T-helper 2 cell treated with Interferon-gamma antibody and Interleukin-4, amounts not matched to agents 5 μg/mL and 100 μg/mL, for 36 hours (primary cell): Measurements from ENCODE around the gene SERINC4.
"Not testable (repeated sequence)": the region's sequence is repeated elsewhere in the genome, so short reads cannot be mapped to it uniquely, and the experiment has no call there.

ENCODE experiments used
- DNase-seq: peaks from one replicate; pipeline ENCODE4 v3.0.0; 2021; ENCODE audit warnings: low spot score
- H3K27ac Mint-ChIP-seq: one replicate; pipeline ENCODE4 v1.8.0; 2021; ENCODE audit warnings: mild to moderate bottlenecking, mixed read lengths
- H3K27me3 Mint-ChIP-seq: one replicate; pipeline ENCODE4 v1.8.0; 2021; ENCODE audit warnings: low read depth, mixed read lengths
- H3K36me3 Mint-ChIP-seq: one replicate; pipeline ENCODE4 v1.8.0; 2021; ENCODE audit warnings: low read depth, mixed read lengths
- H3K4me1 Mint-ChIP-seq: one replicate; pipeline ENCODE4 v1.8.0; 2021; ENCODE audit warnings: low read depth, mixed read lengths
- H3K4me3 Mint-ChIP-seq: one replicate; pipeline ENCODE4 v1.8.0; 2022; ENCODE audit warnings: mild to moderate bottlenecking, moderate library complexity, mixed read lengths
- H3K9me3 Mint-ChIP-seq: one replicate; pipeline ENCODE4 v1.8.0; 2021; ENCODE audit warnings: mixed read lengths

SERINC4 gene

DNA sequence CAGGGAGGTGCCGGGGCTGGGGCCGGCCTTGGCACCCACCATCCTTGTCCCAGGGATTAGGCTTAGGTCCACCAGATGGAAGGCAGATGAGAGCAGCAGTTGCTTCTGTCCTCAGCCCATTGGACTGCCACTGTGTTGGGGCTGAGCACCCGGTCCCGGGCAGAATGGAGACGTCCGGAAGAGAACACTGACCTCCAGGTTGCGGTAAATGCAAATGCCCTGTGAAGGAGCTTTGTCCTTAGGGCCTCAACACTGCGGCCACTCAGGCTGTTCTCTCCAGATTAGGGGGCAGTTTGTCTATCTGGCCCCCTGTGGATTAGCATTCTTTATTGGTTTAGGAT is at the start of gene SERINC4:
TSS of gene SERINC4 (minus strand) at position 276 of the 341 bp plus-strand sequence. CDS start at position 42, 234 bp downstream.
- Mint-ChIP-seq H3K9me3 (no peaks in the 10 kb centered on the region), H3K4me1 (peaks cover 31% of the 10 kb centered on the region), H3K4me3 (peak within 1 kb of the TSS; percentile 98), H3K27me3 (no peaks in the 10 kb centered on the region), H3K27ac (peak within 1 kb of the TSS; percentile 98), H3K36me3 (peaks cover 64% of the 10 kb centered on the region)
- DNase-seq = no peak

DNA sequence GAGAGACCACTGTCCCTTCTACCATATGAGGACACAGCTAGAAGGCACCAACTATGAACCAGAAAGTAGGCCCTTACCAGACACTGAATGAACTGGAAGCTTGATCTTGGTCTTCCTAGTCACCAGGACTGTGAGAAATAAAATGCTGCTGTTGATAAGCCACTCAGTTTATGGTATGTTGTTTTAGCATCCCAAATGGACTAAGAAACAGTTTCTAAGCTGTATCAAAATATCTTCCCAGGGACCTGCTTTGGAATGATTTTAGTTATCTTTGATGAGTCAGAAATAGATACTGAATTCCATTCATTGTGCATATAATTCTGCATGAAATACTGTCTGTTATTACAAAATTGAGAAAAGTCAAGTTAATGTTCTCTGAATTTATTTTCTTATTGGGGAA is 45.4 kb upstream of the SERINC4 start:
- H3K4me1 Mint-ChIP-seq = peaks cover 3% of the 10 kb centered on the region
- no peaks in the 10 kb centered on the region for H3K27me3 Mint-ChIP-seq
- H3K9me3 Mint-ChIP-seq = no peaks in the 10 kb centered on the region
- no peak overlapping the region for H3K4me3 Mint-ChIP-seq
- H3K27ac Mint-ChIP-seq = no peak overlapping the region
- DNase-seq = no peak
- peaks cover 44% of the 10 kb centered on the region for H3K36me3 Mint-ChIP-seq

DNA sequence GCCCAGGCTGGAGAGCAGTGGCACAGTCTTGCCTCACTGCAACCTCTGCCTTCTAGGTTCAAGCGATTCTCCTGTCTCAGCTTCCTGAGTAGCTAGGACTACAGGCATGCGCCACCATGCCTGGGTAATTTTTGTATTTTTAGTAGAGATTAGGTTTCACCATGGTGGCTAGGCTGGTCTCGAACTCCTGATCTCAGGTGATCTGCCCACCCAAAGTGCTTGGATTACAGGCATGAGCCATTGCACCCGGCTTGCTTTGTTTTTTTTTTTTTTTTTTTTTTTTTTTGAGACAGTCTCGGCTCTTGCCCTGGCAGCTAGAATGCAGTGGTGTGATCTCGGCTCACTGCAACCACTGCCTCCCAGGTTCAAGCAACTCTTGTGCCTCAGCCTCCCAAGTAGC is 32.5 kb upstream of the SERINC4 start:
- Mint-ChIP-seq H3K36me3 (peaks cover 58% of the 10 kb centered on the region), H3K27ac (peak overlapping the region; percentile 67), H3K4me1 (peaks cover 31% of the 10 kb centered on the region), H3K4me3 (peak overlapping the region; percentile 58)
- H3K9me3 Mint-ChIP-seq, H3K27me3 Mint-ChIP-seq, DNase-seq: not testable (repeated sequence)

DNA sequence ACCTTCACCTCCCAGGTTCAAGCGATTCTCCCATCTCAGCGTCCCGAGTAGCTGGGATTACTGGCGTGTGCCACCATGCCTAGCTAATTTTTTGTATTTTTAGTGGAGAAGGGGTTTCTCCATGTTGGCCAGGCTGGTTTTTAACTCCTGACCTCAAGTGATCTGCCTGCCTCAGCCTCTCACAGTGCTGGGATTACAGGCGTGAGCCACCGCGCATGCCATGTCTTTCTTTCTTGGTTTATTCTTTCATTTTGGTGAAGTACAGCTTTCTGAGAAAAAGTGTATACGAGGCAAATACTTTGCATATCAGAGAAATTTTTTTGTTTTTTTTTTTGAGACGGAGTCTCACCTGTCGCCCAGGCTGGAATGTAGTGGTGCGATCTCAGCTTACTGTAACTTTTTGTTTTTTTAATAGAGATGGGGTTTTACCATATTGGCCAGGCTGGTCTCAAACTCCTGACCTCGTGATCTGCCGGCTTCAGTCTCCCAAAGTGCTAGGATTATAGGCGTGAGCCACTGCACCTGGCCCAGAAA is 31.6 kb upstream of the SERINC4 start:
- Mint-ChIP-seq H3K4me1 (peaks cover 31% of the 10 kb centered on the region), H3K4me3 (peak overlapping the region; percentile 58), H3K36me3 (peaks cover 60% of the 10 kb centered on the region), H3K27ac (peak overlapping the region; percentile 28)
- H3K27me3 Mint-ChIP-seq, DNase-seq, H3K9me3 Mint-ChIP-seq: not testable (repeated sequence)

DNA sequence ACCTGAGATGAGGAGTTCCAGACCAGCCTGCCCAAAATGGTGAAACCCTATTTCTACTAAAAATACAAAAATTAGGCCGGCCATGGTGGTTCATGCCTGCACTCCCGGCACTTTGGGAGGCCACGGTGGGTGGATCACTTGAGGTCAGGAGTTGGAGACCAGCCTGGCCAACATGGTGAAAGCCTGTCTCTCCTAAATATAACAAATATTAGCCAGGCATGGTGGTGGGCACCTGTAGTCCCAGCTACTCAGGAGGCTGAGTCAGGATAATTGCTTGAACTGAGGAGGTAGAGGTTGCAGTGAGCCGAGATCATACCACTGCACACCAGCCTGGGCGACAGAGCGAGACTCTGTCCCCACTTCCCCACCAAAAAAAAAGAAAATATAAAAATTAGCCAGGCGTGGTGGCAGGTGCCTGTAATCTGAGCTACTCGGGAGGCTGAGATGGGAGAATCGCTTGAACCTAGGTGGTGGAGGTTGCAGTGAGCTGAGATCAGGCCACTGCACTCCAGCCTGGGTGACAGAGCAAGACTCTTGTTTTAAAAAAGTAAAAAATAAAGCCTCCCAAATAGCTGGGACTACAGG is 30.8 kb upstream of the SERINC4 start:
- peaks cover 28% of the 10 kb centered on the region for H3K4me1 Mint-ChIP-seq
- peak overlapping the region; percentile 58 for H3K4me3 Mint-ChIP-seq
- H3K27ac Mint-ChIP-seq, DNase-seq, H3K27me3 Mint-ChIP-seq, H3K9me3 Mint-ChIP-seq: not testable (repeated sequence)
- peaks cover 53% of the 10 kb centered on the region for H3K36me3 Mint-ChIP-seq

DNA sequence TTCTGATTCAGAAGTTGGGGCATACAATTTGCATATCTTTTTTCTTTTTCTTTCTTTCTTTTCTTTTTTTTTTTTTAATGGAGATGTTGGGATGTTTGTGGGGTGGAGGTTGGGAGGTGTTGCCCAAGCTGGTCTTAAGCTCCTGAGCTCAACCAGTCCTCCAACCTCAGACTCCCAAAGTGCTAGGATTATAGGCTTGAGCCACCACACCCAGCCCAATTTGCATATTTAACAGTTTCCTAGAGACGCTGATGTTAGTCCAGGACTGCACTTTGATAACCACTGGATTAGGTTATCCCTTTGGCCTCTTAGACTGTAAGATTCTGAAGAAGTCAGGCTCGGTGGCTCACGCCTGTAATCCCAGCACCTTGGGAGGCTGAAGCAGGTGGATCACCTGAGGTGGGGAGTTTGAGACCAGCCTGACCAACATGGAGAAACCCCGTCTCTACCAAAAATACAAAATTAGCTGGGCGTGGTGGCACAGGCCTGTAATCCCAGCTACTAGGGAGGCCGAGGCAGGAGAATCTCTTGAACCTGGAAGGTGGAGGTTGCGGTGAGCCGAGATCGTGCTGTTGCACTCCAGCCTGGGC is 30.0 kb upstream of the SERINC4 start:
- Mint-ChIP-seq H3K4me3 (peak overlapping the region; percentile 97), H3K36me3 (peaks cover 49% of the 10 kb centered on the region), H3K27ac (peak overlapping the region; percentile 65), H3K4me1 (peaks cover 28% of the 10 kb centered on the region)
- not testable (repeated sequence) for H3K9me3 Mint-ChIP-seq, DNase-seq, H3K27me3 Mint-ChIP-seq

DNA sequence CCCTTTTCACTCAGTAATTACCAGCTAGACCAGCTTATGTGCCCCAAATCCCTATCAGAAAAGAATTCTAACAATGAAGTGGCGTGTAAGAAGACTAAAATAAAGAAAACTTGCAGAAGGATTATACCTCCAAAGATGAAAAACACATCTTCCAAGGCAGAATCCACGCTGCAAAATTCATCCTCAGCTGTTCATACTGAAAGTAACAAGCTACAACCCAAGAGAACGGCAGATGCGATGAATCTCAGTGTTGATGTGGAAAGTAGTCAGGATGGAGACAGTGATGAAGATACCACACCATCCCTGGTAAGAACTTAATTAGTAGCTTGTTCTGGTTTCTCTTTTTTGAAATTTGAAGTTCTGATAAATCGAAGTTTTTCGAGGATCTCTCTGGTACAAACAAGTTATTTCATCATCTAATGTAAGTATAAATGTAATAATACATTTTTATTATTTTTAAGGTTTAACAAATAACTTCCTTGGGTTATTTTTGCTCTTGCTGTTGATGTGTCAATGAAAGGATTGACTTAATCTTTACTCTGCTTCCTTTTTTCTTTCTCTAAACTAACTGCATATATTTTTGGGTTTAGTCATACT is 28.1 kb upstream of the SERINC4 start:
- H3K4me3 Mint-ChIP-seq = peak overlapping the region; percentile 97
- peaks cover 5% of the 10 kb centered on the region for H3K9me3 Mint-ChIP-seq
- DNase-seq = peak; percentile 22
- no peaks in the 10 kb centered on the region for H3K27me3 Mint-ChIP-seq
- peak overlapping the region; percentile 99 for H3K27ac Mint-ChIP-seq
- peaks cover 35% of the 10 kb centered on the region for H3K4me1 Mint-ChIP-seq
- H3K36me3 Mint-ChIP-seq = peaks cover 46% of the 10 kb centered on the region

DNA sequence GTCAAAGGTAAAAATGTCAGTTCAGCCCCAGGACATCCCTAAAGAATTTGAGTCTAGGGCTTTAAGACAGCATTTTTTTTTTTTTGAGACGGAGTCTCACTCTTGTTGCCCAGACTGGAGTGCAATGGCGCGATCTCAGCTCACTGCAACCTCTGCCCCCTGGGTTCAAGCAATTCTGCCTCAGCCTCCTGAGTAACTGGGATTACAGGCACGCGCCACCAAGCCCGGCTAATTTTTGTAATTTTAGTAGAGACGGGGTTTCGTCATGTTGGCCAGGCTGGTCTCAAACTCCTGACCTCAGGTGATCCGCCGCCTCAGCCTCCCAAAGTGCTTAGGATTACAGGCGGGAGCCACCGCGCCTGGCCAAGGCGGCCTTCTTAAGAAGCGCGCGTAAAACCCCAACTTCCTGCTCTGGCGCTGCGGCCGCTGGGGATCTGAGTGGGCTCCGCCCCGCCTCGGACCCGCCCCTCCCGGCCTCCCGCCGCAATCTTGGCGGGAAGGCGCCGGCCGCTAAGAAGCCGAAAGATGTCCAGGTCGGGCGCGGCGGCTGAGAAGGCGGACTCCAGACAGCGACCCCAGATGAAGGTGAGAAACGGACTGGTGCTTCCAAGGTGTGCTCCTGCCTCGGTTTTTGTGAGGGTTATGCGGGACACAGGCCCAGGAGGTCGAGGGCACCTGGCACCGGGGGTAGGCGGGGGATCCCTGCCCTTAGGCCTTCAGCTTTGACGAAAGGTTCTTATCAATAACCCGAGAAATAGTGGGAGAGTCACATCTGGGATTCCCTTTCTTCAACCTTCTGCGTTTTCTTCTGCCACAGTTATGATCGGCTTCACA is 26.7 kb upstream of the SERINC4 start, which contains the start of gene WDR76:
TSS of gene WDR76 (plus strand) at position 495 of the 834 bp plus-strand sequence. CDS start at position 526, 31 bp downstream.
- H3K4me1 Mint-ChIP-seq = peaks cover 34% of the 10 kb centered on the region
- peak; percentile 87 for DNase-seq
- H3K27me3 Mint-ChIP-seq = no peaks in the 10 kb centered on the region
- peak within 1 kb of the TSS; percentile 97 for H3K4me3 Mint-ChIP-seq
- H3K27ac Mint-ChIP-seq = peak within 1 kb of the TSS; percentile 99
- H3K9me3 Mint-ChIP-seq = peaks cover 5% of the 10 kb centered on the region
- peaks cover 41% of the 10 kb centered on the region for H3K36me3 Mint-ChIP-seq

DNA sequence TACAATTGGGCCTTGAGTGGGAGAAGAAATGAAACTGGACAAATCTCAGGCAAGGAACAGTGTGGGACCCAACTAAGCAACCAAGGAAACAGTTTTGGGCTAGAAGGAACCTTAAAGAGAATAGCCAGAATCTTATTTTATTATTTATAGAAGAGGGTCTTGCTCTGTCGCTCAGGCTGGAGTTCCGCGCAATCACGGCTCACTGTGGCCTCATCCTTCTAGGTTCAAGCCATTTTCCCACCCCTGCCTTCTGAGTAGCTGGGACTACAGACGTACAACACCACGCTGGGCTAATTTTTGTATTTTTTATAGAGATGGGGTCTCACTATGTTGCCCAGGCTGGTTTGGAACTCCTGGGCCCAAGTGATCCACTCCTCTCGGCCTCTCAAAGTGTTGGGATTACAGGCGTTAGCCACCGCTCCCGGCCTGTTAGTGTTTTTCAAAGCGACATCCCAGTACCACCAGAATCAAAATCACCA is 26.0 kb upstream of the SERINC4 start:
- Mint-ChIP-seq H3K9me3 (peaks cover 5% of the 10 kb centered on the region), H3K36me3 (peaks cover 41% of the 10 kb centered on the region), H3K4me3 (peak overlapping the region; percentile 97), H3K27me3 (no peaks in the 10 kb centered on the region), H3K4me1 (peaks cover 36% of the 10 kb centered on the region), H3K27ac (peak overlapping the region; percentile 99)
- DNase-seq = no peak

DNA sequence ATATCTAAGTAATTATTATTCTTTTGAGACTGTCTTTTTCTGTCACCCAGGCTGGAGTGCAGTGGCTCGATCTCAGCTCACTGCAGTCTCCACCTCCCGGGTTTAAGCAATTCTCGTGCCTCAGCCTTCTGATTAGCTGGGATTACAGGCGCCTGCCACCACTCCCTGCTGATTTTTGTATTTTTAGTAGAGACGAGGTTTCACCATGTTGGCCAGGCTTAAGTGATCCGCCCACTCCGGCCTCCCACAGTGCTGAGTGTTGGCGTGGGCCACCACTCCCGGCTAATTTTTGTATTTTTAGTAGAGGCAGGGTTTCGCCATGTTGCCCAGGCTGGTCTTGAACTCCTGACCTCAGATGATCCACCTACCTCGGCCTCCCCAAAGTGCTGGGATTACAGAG is 25.3 kb upstream of the SERINC4 start:
- peak overlapping the region; percentile 18 for H3K4me3 Mint-ChIP-seq
- H3K27me3 Mint-ChIP-seq, DNase-seq, H3K9me3 Mint-ChIP-seq: not testable (repeated sequence)
- peak overlapping the region; percentile 99 for H3K27ac Mint-ChIP-seq
- H3K36me3 Mint-ChIP-seq = peaks cover 41% of the 10 kb centered on the region
- peaks cover 36% of the 10 kb centered on the region for H3K4me1 Mint-ChIP-seq

DNA sequence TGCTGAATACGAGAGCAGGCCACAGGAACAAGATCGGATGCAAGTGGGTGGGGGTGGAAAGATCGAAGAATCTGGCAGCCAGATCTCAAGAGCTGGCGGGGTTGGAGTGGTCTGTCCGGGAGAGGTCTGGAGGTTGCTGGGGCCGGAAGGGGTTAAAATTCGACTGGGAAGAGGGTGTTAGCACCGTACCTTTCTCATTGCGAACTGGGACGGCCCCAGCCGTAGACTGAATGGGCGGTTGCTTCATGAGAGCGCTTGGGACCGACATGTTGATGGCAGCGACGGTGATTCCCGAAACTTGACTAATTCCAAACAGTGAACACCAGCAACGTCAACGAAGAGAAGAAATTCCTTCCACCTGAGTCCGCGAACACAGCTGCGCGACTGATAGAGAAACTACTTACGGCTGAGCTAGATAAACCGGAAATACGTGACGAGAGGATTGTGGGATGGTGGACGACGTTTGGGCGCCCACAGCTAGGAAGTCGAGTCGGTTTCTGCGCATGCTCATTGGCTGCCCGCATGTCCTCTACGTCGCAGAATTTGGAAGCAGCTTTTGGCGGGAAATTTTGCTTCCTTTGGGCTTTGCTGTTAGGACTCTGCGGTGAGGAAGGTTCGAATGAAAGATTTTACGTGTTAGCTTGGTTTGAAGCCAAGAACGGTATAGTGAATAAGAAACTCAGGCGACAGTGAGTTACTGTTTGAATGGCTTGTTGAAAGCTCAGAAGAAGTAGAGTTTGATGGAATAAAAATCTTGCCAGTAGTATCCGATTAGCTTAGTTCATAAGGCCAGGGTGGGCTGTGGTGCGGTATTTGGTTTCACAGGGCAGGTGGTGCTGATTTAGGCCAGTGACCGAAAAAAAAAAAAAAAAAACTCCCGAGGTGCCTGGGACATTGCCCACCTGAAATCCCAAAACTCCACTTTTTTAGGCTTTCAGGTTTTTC is 24.6 kb upstream of the SERINC4 start, which contains the start of gene MFAP1:
TSS of gene MFAP1 (minus strand) at position 389 of the 945 bp plus-strand sequence. CDS start at position 268, 121 bp downstream.
- Mint-ChIP-seq H3K4me1 (peaks cover 31% of the 10 kb centered on the region), H3K4me3 (peak within 1 kb of the TSS; percentile 98), H3K27me3 (no peaks in the 10 kb centered on the region), H3K9me3 (peaks cover 5% of the 10 kb centered on the region), H3K36me3 (peaks cover 36% of the 10 kb centered on the region), H3K27ac (peak within 1 kb of the TSS; percentile 99)
- peak; percentile 91 for DNase-seq

DNA sequence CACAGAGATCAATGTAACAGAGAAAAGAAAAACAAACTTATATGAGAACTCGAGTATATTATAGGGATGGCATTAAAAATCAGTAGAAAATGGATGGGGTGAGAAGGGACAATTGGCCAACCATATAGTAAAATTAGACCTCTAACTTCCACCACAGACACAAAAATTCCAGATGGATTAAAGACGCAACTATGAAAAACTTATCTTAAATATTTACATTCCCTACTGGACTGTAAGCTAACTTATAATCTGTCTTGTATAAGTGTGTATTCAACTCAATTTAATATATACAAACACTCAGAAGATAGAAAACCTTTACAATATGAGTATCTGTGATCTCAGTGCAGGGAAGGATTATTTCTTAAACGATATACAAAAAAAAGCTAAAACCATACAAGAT is 21.5 kb upstream of the SERINC4 start:
- Mint-ChIP-seq H3K36me3 (peaks cover 25% of the 10 kb centered on the region), H3K4me1 (peaks cover 21% of the 10 kb centered on the region), H3K9me3 (peaks cover 5% of the 10 kb centered on the region), H3K27ac (peak overlapping the region; percentile 61), H3K27me3 (no peaks in the 10 kb centered on the region), H3K4me3 (peak overlapping the region; percentile 52)
- DNase-seq = no peak

DNA sequence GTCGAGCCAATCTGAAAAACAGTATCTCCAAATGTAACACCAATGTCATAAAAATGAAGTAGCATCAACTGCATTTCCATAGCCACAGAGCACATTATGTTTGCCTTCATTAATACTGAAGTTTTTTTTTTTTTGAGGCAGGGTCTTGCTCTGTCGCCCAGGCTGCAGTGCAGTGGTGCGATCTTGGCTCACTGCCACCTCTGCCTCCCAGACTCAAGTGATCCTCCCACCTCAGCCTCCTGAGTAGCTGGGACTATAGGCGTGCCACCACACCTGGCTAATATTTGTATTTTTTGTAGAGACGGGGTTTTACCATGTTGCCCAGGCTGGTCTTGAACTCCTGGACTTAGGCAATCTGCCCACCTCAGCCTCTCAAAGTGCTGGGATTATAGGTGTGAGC is 15.0 kb upstream of the SERINC4 start:
- H3K9me3 Mint-ChIP-seq, H3K27me3 Mint-ChIP-seq, DNase-seq, H3K4me3 Mint-ChIP-seq, H3K4me1 Mint-ChIP-seq: not testable (repeated sequence)
- Mint-ChIP-seq H3K36me3 (peaks cover 51% of the 10 kb centered on the region), H3K27ac (peak overlapping the region; percentile 17)
